ENCODE measurements around the gene HIGD1C. TPM values are rescaled to one million over a fixed set of nuclear protein-coding genes. Genes with fewer than 3 reads are reported as not detected.
"Not testable (repeated sequence)": the region's sequence is repeated elsewhere in the genome, so short reads cannot be mapped to it uniquely, and the experiment has no call there.

Gene HIGD1C
- total RNA-seq, 4 donors from 2014 or later: not detected

DNA sequence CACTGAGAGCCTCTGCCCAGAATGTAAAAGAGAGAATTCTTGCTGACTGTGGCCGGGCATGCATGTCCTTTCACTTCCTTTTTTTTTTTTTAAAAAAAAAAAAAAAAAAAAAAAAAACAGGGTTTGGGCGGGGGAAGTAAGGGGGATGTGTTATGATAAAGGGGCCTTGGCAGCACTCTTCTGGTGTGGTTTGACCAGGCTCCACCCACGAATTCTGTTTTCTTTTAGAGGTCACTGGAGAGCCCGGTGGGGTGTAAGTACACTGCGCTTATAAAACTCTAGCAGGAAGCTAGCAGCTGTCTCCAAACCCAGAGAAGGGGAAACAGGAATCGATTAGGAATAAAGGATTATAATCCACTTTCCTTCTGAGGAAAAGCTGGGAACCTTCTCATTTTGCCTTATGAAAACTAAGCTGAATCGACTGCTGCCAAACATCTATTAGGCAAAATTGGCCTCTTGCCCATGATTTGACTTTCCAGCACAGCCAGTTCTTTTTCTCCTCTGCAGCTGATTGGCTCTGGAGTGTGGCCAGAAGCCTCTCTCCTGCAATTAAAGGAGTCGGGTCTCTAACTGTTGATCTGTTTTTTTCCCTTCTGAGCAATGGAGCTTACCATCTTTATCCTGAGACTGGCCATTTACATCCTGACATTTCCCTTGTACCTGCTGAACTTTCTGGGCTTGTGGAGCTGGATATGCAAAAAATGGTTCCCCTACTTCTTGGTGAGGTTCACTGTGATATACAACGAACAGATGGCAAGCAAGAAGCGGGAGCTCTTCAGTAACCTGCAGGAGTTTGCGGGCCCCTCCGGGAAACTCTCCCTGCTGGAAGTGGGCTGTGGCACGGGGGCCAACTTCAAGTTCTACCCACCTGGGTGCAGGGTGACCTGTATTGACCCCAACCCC is 27.7 kb upstream of the HIGD1C start:
- 1 to 3% methylated on average over 9 to 13 of the region's 13 CpGs for WGBS, 2 donors
- peak overlapping the region; percentile 86 to 94 (median 88) for H3K27ac ChIP-seq
- intact Hi-C loops (cut with DNase I): no loop called here
- H3K4me3 ChIP-seq: peak overlapping the region; percentile 60 to 86 (median 80)
- DNase-seq: peak; percentile 42
- no peaks in the 10 kb centered on the region for H3K9me3 ChIP-seq
- TF ChIP-seq, protein P1, sequence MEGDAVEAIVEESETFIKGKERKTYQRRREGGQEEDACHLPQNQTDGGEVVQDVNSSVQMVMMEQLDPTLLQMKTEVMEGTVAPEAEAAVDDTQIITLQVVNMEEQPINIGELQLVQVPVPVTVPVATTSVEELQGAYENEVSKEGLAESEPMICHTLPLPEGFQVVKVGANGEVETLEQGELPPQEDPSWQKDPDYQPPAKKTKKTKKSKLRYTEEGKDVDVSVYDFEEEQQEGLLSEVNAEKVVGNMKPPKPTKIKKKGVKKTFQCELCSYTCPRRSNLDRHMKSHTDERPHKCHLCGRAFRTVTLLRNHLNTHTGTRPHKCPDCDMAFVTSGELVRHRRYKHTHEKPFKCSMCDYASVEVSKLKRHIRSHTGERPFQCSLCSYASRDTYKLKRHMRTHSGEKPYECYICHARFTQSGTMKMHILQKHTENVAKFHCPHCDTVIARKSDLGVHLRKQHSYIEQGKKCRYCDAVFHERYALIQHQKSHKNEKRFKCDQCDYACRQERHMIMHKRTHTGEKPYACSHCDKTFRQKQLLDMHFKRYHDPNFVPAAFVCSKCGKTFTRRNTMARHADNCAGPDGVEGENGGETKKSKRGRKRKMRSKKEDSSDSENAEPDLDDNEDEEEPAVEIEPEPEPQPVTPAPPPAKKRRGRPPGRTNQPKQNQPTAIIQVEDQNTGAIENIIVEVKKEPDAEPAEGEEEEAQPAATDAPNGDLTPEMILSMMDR (IDR thresholded peaks at IDR 0.05): no peak
- TF ChIP-seq POLR2A (IDR thresholded peaks at IDR 0.05): peak in 2 of 4 donors; percentile 24 to 55
- peaks cover 28 to 70% (median 41%) of the 10 kb centered on the region in 3 donors for H3K4me1 ChIP-seq
- peaks cover 0 to 5% (median 0%) of the 10 kb centered on the region in 3 donors for H3K36me3 ChIP-seq
- no peaks in the 10 kb centered on the region for H3K27me3 ChIP-seq

DNA sequence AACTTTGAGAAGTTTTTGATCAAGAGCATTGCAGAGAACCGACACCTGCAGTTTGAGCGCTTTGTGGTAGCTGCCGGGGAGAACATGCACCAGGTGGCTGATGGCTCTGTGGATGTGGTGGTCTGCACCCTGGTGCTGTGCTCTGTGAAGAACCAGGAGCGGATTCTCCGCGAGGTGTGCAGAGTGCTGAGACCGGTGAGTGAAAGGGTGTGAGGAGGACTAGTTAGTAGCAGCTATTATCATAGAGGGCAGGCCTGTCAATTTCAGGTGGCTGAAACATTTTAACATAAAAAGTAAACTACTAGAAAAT is 27.0 kb upstream of the HIGD1C start:
- H3K4me3 ChIP-seq: peak overlapping the region; percentile 60 to 86 (median 80)
- no peaks in the 10 kb centered on the region for H3K27me3 ChIP-seq
- TF ChIP-seq, protein P1 (IDR thresholded peaks at IDR 0.05): no peak
- no peak for TF ChIP-seq POLR2A (IDR thresholded peaks at IDR 0.05)
- 8 to 16% methylated on average over 5 to 7 of the region's 7 CpGs for WGBS, 2 donors
- intact Hi-C loops (cut with DNase I): no loop called here
- no peak for DNase-seq
- H3K27ac ChIP-seq: peak overlapping the region; percentile 86 to 94 (median 88)
- H3K9me3 ChIP-seq: no peaks in the 10 kb centered on the region
- peaks cover 0 to 11% (median under 1%) of the 10 kb centered on the region in 3 donors for H3K36me3 ChIP-seq
- peaks cover 28 to 76% (median 41%) of the 10 kb centered on the region in 3 donors for H3K4me1 ChIP-seq

DNA sequence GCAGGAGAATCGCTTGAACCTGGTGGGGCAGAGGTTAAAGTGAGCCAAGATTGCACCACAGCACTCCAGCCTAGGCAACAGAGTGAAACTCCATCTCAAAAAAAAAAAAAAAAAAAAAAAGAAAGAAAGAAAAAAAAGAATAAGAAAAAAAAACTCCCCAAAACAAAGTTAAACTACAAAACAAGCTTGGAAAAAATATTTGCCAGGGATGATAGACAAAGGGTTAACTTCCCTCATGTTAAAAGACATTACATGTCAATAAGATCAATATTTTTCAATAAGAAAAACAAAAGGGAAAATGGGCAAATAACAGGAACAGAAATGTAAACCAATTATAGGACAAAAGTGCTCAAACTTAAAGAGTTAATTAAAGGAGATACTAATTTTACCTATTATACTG is 26.4 kb upstream of the HIGD1C start:
- H3K27me3 ChIP-seq: no peaks in the 10 kb centered on the region
- no peak for DNase-seq
- H3K36me3 ChIP-seq: peaks cover 0 to 17% (median 3%) of the 10 kb centered on the region in 3 donors
- H3K4me1 ChIP-seq: peaks cover 28 to 80% (median 41%) of the 10 kb centered on the region in 3 donors
- H3K9me3 ChIP-seq: no peaks in the 10 kb centered on the region
- H3K4me3 ChIP-seq: peak overlapping the region; percentile 60 to 86 (median 80)
- intact Hi-C loops (cut with DNase I): no loop called here
- peak overlapping the region; percentile 69 to 94 (median 88) for H3K27ac ChIP-seq
- TF ChIP-seq, protein P1 (IDR thresholded peaks at IDR 0.05): no peak
- TF ChIP-seq POLR2A (IDR thresholded peaks at IDR 0.05): no peak
- WGBS, 2 donors: 25 to 50% methylated on average over 1 of the region's 1 CpG

DNA sequence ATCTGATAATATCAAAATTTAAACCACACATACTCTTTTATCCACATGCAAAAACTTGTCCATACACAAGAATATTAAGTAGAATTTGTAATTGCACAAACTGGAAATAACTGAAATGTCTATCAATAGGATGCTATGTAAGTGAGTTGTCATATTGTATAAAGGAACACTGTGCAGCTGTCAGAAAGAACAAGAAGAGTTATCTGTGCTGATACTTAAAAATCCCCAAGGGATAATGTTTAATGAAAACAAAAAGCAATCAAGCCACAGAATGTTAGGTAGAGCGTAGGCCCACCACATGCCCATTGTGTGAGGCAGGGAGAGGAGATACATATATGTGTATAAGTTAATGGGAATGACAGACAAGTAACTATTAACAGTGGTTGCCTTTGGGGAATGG is 25.9 kb upstream of the HIGD1C start:
- TF ChIP-seq POLR2A (IDR thresholded peaks at IDR 0.05): no peak
- TF ChIP-seq, protein P1 (IDR thresholded peaks at IDR 0.05): no peak
- no peaks in the 10 kb centered on the region for H3K9me3 ChIP-seq
- H3K27me3 ChIP-seq: no peaks in the 10 kb centered on the region
- peaks cover 28 to 85% (median 41%) of the 10 kb centered on the region in 3 donors for H3K4me1 ChIP-seq
- H3K27ac ChIP-seq: peak overlapping the region; percentile 57 to 94 (median 88)
- WGBS, 2 donors: 18 to 23% methylated on average over 1 of the region's 1 CpG
- peaks cover 0 to 22% (median 3%) of the 10 kb centered on the region in 3 donors for H3K36me3 ChIP-seq
- peak overlapping the region; percentile 60 to 86 (median 80) for H3K4me3 ChIP-seq
- intact Hi-C loops (cut with DNase I): no loop called here
- no peak for DNase-seq

GRCh38 chr12:50926932-50927331 is 25.4 kb upstream of the HIGD1C start:
- WGBS, 2 donors: 18 to 27% methylated on average over 3 of the region's 3 CpGs
- Histone ChIP-seq H3K36me3 (peaks cover 0 to 26% (median 3%) of the 10 kb centered on the region in 3 donors), H3K27ac (peak overlapping the region; percentile 8 to 94 (median 50)), H3K4me3 (peak overlapping the region; percentile 60 to 86 (median 80)), H3K4me1 (peaks cover 27 to 90% (median 41%) of the 10 kb centered on the region in 3 donors)
- H3K27me3 ChIP-seq; DNase-seq; intact Hi-C loops (cut with DNase I); H3K9me3 ChIP-seq: not testable (repeated sequence)
